Neural progenitor cell (in vitro differentiated cells): ENCODE measurements around the gene LIMA1. TPM values are rescaled to one million over a fixed set of nuclear protein-coding genes. Genes with fewer than 3 reads are reported as not detected.

Source experiments
- DNase-seq: peaks from one replicate; pipeline ENCODE4 v3.0.0-alpha.2; 2016; ENCODE audit warnings: low spot score
- H2AFZ ChIP-seq: fragments of 200-600 bp; sonication (generic); replicated peaks from 2 replicates; pipeline ENCODE4 v1.6.1; 2016; ENCODE audit warnings: antibody characterized with exemption
- H3F3A ChIP-seq: fragments of 200-600 bp; sonication (generic); 2 replicates; pipeline ENCODE4 v1.6.1; 2016; ENCODE audit warnings: antibody characterized with exemption, low read depth
- H3K27ac ChIP-seq: fragments of 200-600 bp; sonication (generic); 2 replicates; pipeline ENCODE4 v1.5.1; 2016; ENCODE audit warnings: mild to moderate bottlenecking
- H3K27me3 ChIP-seq: fragments of 200-600 bp; sonication (generic); 2 replicates; pipeline ENCODE4 v1.6.1; 2016; ENCODE audit warnings: mild to moderate bottlenecking, moderate library complexity
- H3K36me3 ChIP-seq: fragments of 200-600 bp; sonication (generic); 2 replicates; pipeline ENCODE4 v1.5.1; 2016
- H3K4me1 ChIP-seq: fragments of 200-600 bp; sonication (generic); 2 replicates; pipeline ENCODE4 v1.6.1; 2016; ENCODE audit warnings: mixed run types
- H3K4me2 ChIP-seq: fragments of 200-600 bp; sonication (generic); 2 replicates; pipeline ENCODE4 v1.6.1; 2016
- H3K4me3 ChIP-seq: fragments of 200-600 bp; sonication (generic); 2 replicates; pipeline ENCODE4 v1.5.1; 2016
- H3K79me2 ChIP-seq: fragments of 200-600 bp; sonication (generic); 2 replicates; pipeline ENCODE4 v1.6.1; 2016; ENCODE audit warnings: low read depth
- H3K9ac ChIP-seq: fragments of 200-600 bp; sonication (generic); 2 replicates; pipeline ENCODE4 v1.6.1; 2016
- H3K9me3 ChIP-seq: fragments of 200-600 bp; sonication (generic); 2 replicates; pipeline ENCODE4 v1.5.1; 2016; ENCODE audit warnings: low read depth
- H4K20me1 ChIP-seq: fragments of 200-600 bp; sonication (generic); 2 replicates; pipeline ENCODE4 v1.6.1; 2016; ENCODE audit warnings: low read depth
- H3K27ac Mint-ChIP-seq: 3 replicates; pipeline ENCODE4 v1.8.0; 2021; ENCODE audit warnings: mixed read lengths
- H3K27me3 Mint-ChIP-seq: 2 replicates; pipeline ENCODE4 v1.8.0; 2022; ENCODE audit warnings: low read depth, mild to moderate bottlenecking, inconsistent platforms, moderate library complexity, mixed read lengths; ENCODE audit not compliant: insufficient read depth
- H3K36me3 Mint-ChIP-seq: 3 replicates; pipeline ENCODE4 v1.8.0; 2021; ENCODE audit warnings: mixed read lengths
- H3K4me1 Mint-ChIP-seq: 3 replicates; pipeline ENCODE4 v1.8.0; 2021; ENCODE audit warnings: mixed read lengths
- H3K4me3 Mint-ChIP-seq: 3 replicates; pipeline ENCODE4 v1.8.0; 2021; ENCODE audit warnings: mild to moderate bottlenecking, moderate library complexity, mixed read lengths
- H3K9me3 Mint-ChIP-seq: 3 replicates; pipeline ENCODE4 v1.8.0; 2020; ENCODE audit warnings: mixed read lengths
- EZH2 ChIP-seq: fragments of 200-600 bp; sonication (generic); IDR thresholded peaks from 2 replicates; pipeline ENCODE4 v1.6.1; 2017; ENCODE audit warnings: antibody characterized with exemption, mild to moderate bottlenecking, moderate library complexity
- EZH2phosphoT487 ChIP-seq: fragments of 200-600 bp; sonication (generic); IDR thresholded peaks from 2 replicates; pipeline ENCODE4 v1.6.1; 2017; ENCODE audit warnings: antibody characterized with exemption
- microRNA counts: library from miRNA; unstranded; fragments of <30 nt; microRNA quantifications from one replicate; lab custom pipeline; 2016
- microRNA-seq: library from miRNA; unstranded; fragments of <30 nt; microRNA quantifications from one replicate; pipeline ENCODE4, GENCODE V29; 2016
- small RNA-seq: library from RNA; depleted of rRNA; stranded (forward); fragments of <200 nt; gene quantifications from one replicate; pipeline ENCODE3, GENCODE V24; 2015
- total RNA-seq: library from RNA; depleted of rRNA; stranded (reverse); fragments of >200 nt; gene quantifications from 2 replicates; pipeline ENCODE4 v1.2.3, GENCODE V29; 2015; ENCODE audit warnings: low replicate concordance

Gene LIMA1
- total RNA-seq, 1 donor from 2014 or later, result 25.0 TPM

DNA sequence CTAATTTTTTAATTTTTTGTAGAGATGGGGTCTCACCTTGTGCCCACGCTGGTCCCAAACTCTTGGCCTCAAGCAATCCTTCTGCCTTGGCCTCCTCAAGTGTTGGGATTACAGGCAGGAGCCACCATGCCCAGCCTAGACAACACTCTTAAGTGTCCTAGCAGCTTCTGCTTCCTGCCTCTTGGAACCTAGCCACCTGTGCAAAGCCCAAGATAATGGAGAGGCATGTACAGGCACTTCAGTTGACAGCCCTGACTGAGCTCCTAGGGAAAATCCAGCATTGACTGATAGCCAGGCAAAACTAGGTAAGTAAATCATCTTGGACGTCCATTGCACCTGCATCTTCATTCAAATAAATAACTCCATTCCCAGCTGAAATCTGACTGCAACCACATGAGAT, 155.8 kb downstream of the LIMA1 start:
- H3F3A ChIP-seq, result peaks cover 10% of the 10 kb centered on the region
- peaks cover under 1% of the 10 kb centered on the region for H4K20me1 ChIP-seq
- H3K27ac ChIP-seq, result no peak overlapping the region
- no peak overlapping the region for H3K4me3 ChIP-seq
- no peak for DNase-seq
- H3K4me1 ChIP-seq, result no peaks in the 10 kb centered on the region
- H3K9me3 ChIP-seq, result no peaks in the 10 kb centered on the region
- no peak overlapping the region for H2AFZ ChIP-seq
- no peaks in the 10 kb centered on the region for H3K79me2 ChIP-seq
- H3K27me3 ChIP-seq, result no peaks in the 10 kb centered on the region
- TF ChIP-seq EZH2, result no peak
- TF ChIP-seq EZH2phosphoT487, result no peak
- peaks cover 21% of the 10 kb centered on the region for H3K36me3 Mint-ChIP-seq
- H3K9me3 Mint-ChIP-seq, result no peaks in the 10 kb centered on the region
- peaks cover 3% of the 10 kb centered on the region for H3K36me3 ChIP-seq
- no peak overlapping the region for H3K4me2 ChIP-seq
- H3K9ac ChIP-seq, result no peak overlapping the region
- no peak overlapping the region for H3K27ac Mint-ChIP-seq
- H3K4me1 Mint-ChIP-seq, result no peaks in the 10 kb centered on the region
- H3K4me3 Mint-ChIP-seq, result no peak overlapping the region
- H3K27me3 Mint-ChIP-seq, result peaks cover 5% of the 10 kb centered on the region

MicroRNAs within 50 kb of the gene (microRNA counts, 767-probe panel; counts per million panel counts)
- 460 counts per million, percentile 90 among the panel's probes with 10 or more counts for microRNA hsa-miR-1293 (lab: Ali Mortazavi, UCI)

Small RNA genes within 50 kb of the gene (microRNA-seq; reads per million reads assigned to microRNA genes)
- gene MIR1293, result not detected

Small RNA genes within 50 kb of the gene (small RNA-seq; reads per million reads assigned to genes)
- gene MIR1293 (0.07 reads per million), gene RNU6-1093P (not detected)

Other genes starting within 250 kb of the LIMA1 start
- gene ASIC1, start 225.9 kb downstream of the LIMA1 start, total RNA-seq, result 2.5 and 5.6 TPM in 2 replicates
- gene SMARCD1, start 198.2 kb downstream of the LIMA1 start, total RNA-seq, result 121 and 209 TPM in 2 replicates
- gene GPD1, start 179.5 kb downstream of the LIMA1 start, total RNA-seq, result 1.4 TPM in 1 of 2 replicates, not detected in the other
- gene COX14, start 171.3 kb downstream of the LIMA1 start, total RNA-seq, result 15.3 and 22.7 TPM in 2 replicates
- gene CERS5, start 116.2 kb downstream of the LIMA1 start, total RNA-seq, result 44.2 and 48.0 TPM in 2 replicates
- gene FAM186A, start 113.1 kb upstream of the LIMA1 start, total RNA-seq, result not detected in 2 replicates
- gene LARP4, start 117.4 kb upstream of the LIMA1 start, total RNA-seq, result 36.4 and 88.4 TPM in 2 replicates
- 37.1 and 37.4 TPM in 2 replicates for gene DIP2B, start 221.5 kb upstream of the LIMA1 start, total RNA-seq